Activated T-helper 17 cell treated with anti-CD3 and anti-CD28 coated beads, Interleukin-2, amount 50 U/mL, for 72 hours (primary cell): ENCODE measurements around the gene ZKSCAN8. TPM values are rescaled to one million over a fixed set of nuclear protein-coding genes. Genes with fewer than 3 reads are reported as not detected.

ENCODE experiments used
- ATAC-seq: fragments of 150-1000 bp; cut with Tn5 transposase; replicated peaks from 2 replicates; pipeline ENCODE4 v1.10.0; 2021; ENCODE audit warnings: mild to moderate bottlenecking, moderate library complexity
- H3K27ac Mint-ChIP-seq: one replicate; pipeline ENCODE4 v1.8.0; 2022; ENCODE audit warnings: mixed read lengths
- H3K27me3 Mint-ChIP-seq: one replicate; pipeline ENCODE4 v1.8.0; 2022; ENCODE audit warnings: mixed read lengths
- H3K36me3 Mint-ChIP-seq: one replicate; pipeline ENCODE4 v1.8.0; 2022; ENCODE audit warnings: low read depth, mild to moderate bottlenecking, mixed read lengths
- H3K4me1 Mint-ChIP-seq: one replicate; pipeline ENCODE4 v1.8.0; 2022; ENCODE audit warnings: mixed read lengths
- H3K4me3 Mint-ChIP-seq: one replicate; pipeline ENCODE4 v1.8.0; 2022; ENCODE audit warnings: mild to moderate bottlenecking, mixed read lengths
- H3K9me3 Mint-ChIP-seq: one replicate; pipeline ENCODE4 v1.8.0; 2022; ENCODE audit warnings: mixed read lengths
- total RNA-seq, 2 donors: library from RNA; stranded (reverse); gene quantifications; one replicate each; pipeline ENCODE4 v1.2.3, GENCODE V29; 2022

Gene ZKSCAN8
- total RNA-seq, 2 donors from 2014 or later: 16.5 to 42.7 TPM

- Mint-ChIP-seq H3K27me3 (no peaks in the 10 kb centered on the region), H3K4me1 (peaks cover 4% of the 10 kb centered on the region), H3K4me3 (no peak overlapping the region), H3K27ac (no peak overlapping the region), H3K36me3 (peaks cover 49% of the 10 kb centered on the region), H3K9me3 (peaks cover 11% of the 10 kb centered on the region)
- ATAC-seq: no peak
Measured at GRCh38 chr6:28159029-28159607, 17.4 kb downstream of the ZKSCAN8 start.

- ATAC-seq: no peak
- H3K36me3 Mint-ChIP-seq: peaks cover 38% of the 10 kb centered on the region
- H3K27me3 Mint-ChIP-seq: no peaks in the 10 kb centered on the region
- peaks cover 11% of the 10 kb centered on the region for H3K9me3 Mint-ChIP-seq
- no peak overlapping the region for H3K4me3 Mint-ChIP-seq
- no peak overlapping the region for H3K27ac Mint-ChIP-seq
- H3K4me1 Mint-ChIP-seq: peaks cover 4% of the 10 kb centered on the region
Measured at GRCh38 chr6:28160233-28160632, 18.6 kb downstream of the ZKSCAN8 start.

GRCh38 chr6:28161410-28162079 is 19.9 kb downstream of the ZKSCAN8 start:
- peak overlapping the region; percentile 49 for H3K27ac Mint-ChIP-seq
- H3K4me3 Mint-ChIP-seq: peak overlapping the region; percentile 70
- peak; percentile 99 for ATAC-seq
- peaks cover 4% of the 10 kb centered on the region for H3K4me1 Mint-ChIP-seq
- H3K36me3 Mint-ChIP-seq: peaks cover 25% of the 10 kb centered on the region
- H3K9me3 Mint-ChIP-seq: peaks cover 11% of the 10 kb centered on the region
- peaks cover 3% of the 10 kb centered on the region for H3K27me3 Mint-ChIP-seq

GRCh38 chr6:28165563-28165962 is 23.9 kb downstream of the ZKSCAN8 start:
- no peak for ATAC-seq
- Mint-ChIP-seq H3K27ac (no peak overlapping the region), H3K27me3 (peaks cover 7% of the 10 kb centered on the region), H3K4me1 (peaks cover 4% of the 10 kb centered on the region), H3K36me3 (no peaks in the 10 kb centered on the region), H3K4me3 (no peak overlapping the region), H3K9me3 (peaks cover 4% of the 10 kb centered on the region)

- Mint-ChIP-seq H3K4me1 (no peaks in the 10 kb centered on the region), H3K4me3 (no peak overlapping the region), H3K27me3 (peaks cover 7% of the 10 kb centered on the region), H3K27ac (no peak overlapping the region), H3K36me3 (no peaks in the 10 kb centered on the region), H3K9me3 (no peaks in the 10 kb centered on the region)
- no peak for ATAC-seq
Measured at GRCh38 chr6:28167068-28167467, 25.4 kb downstream of the ZKSCAN8 start.

- H3K9me3 Mint-ChIP-seq: no peaks in the 10 kb centered on the region
Measured at GRCh38 chr6:28167926-28168325, 26.2 kb downstream of the ZKSCAN8 start.

GRCh38 chr6:28171271-28171670 is 29.6 kb downstream of the ZKSCAN8 start:
- H3K27me3 Mint-ChIP-seq: peaks cover 20% of the 10 kb centered on the region

More at GRCh38 chr6:28167926-28168325, 26.2 kb downstream of the ZKSCAN8 start:
- Mint-ChIP-seq H3K4me3 (no peak overlapping the region), H3K4me1 (no peaks in the 10 kb centered on the region), H3K36me3 (no peaks in the 10 kb centered on the region), H3K27me3 (peaks cover 7% of the 10 kb centered on the region), H3K27ac (no peak overlapping the region)
- ATAC-seq: no peak

GRCh38 chr6:28172006-28172405 is 30.3 kb downstream of the ZKSCAN8 start:
- Mint-ChIP-seq H3K27ac (no peak overlapping the region), H3K4me3 (no peak overlapping the region), H3K27me3 (peaks cover 20% of the 10 kb centered on the region), H3K36me3 (no peaks in the 10 kb centered on the region), H3K9me3 (no peaks in the 10 kb centered on the region), H3K4me1 (no peaks in the 10 kb centered on the region)
- no peak for ATAC-seq

More at GRCh38 chr6:28171271-28171670, 29.6 kb downstream of the ZKSCAN8 start:
- Mint-ChIP-seq H3K36me3 (no peaks in the 10 kb centered on the region), H3K4me1 (no peaks in the 10 kb centered on the region), H3K27ac (no peak overlapping the region), H3K9me3 (no peaks in the 10 kb centered on the region), H3K4me3 (no peak overlapping the region)
- ATAC-seq: no peak

- Mint-ChIP-seq H3K27ac (no peak overlapping the region), H3K36me3 (no peaks in the 10 kb centered on the region), H3K9me3 (peaks cover 2% of the 10 kb centered on the region), H3K4me1 (no peaks in the 10 kb centered on the region), H3K27me3 (peaks cover 41% of the 10 kb centered on the region), H3K4me3 (no peak overlapping the region)
- no peak for ATAC-seq
Measured at GRCh38 chr6:28176373-28176772, 34.7 kb downstream of the ZKSCAN8 start.

- H3K9me3 Mint-ChIP-seq: peaks cover 8% of the 10 kb centered on the region
- no peaks in the 10 kb centered on the region for H3K36me3 Mint-ChIP-seq
- no peak for ATAC-seq
- peaks cover 33% of the 10 kb centered on the region for H3K27me3 Mint-ChIP-seq
- H3K4me1 Mint-ChIP-seq: no peaks in the 10 kb centered on the region
- H3K4me3 Mint-ChIP-seq: no peak overlapping the region
- H3K27ac Mint-ChIP-seq: no peak overlapping the region
Measured at GRCh38 chr6:28182255-28182654, 40.6 kb downstream of the ZKSCAN8 start.

- Mint-ChIP-seq H3K4me1 (no peaks in the 10 kb centered on the region), H3K36me3 (no peaks in the 10 kb centered on the region), H3K27ac (no peak overlapping the region), H3K27me3 (peaks cover 16% of the 10 kb centered on the region), H3K9me3 (peaks cover 24% of the 10 kb centered on the region), H3K4me3 (no peak overlapping the region)
- no peak for ATAC-seq
Measured at GRCh38 chr6:28188111-28188979, 46.7 kb downstream of the ZKSCAN8 start.

- H3K27ac Mint-ChIP-seq: no peak overlapping the region
- ATAC-seq: no peak
- no peaks in the 10 kb centered on the region for H3K4me1 Mint-ChIP-seq
- H3K9me3 Mint-ChIP-seq: peaks cover 16% of the 10 kb centered on the region
- no peaks in the 10 kb centered on the region for H3K36me3 Mint-ChIP-seq
- no peak overlapping the region for H3K4me3 Mint-ChIP-seq
- peaks cover 37% of the 10 kb centered on the region for H3K27me3 Mint-ChIP-seq
Measured at GRCh38 chr6:28200020-28200419, 58.3 kb downstream of the ZKSCAN8 start.

GRCh38 chr6:28203201-28203600 is 61.5 kb downstream of the ZKSCAN8 start:
- Mint-ChIP-seq H3K27me3 (peaks cover 49% of the 10 kb centered on the region), H3K36me3 (peaks cover 6% of the 10 kb centered on the region), H3K4me1 (peaks cover 5% of the 10 kb centered on the region), H3K27ac (no peak overlapping the region), H3K9me3 (peaks cover 7% of the 10 kb centered on the region), H3K4me3 (no peak overlapping the region)
- no peak for ATAC-seq

GRCh38 chr6:28205879-28206278 is 64.2 kb downstream of the ZKSCAN8 start:
- H3K36me3 Mint-ChIP-seq: peaks cover 6% of the 10 kb centered on the region
- no peak overlapping the region for H3K4me3 Mint-ChIP-seq
- peaks cover 51% of the 10 kb centered on the region for H3K27me3 Mint-ChIP-seq
- no peak overlapping the region for H3K27ac Mint-ChIP-seq
- peaks cover 5% of the 10 kb centered on the region for H3K4me1 Mint-ChIP-seq
- no peak for ATAC-seq
- no peaks in the 10 kb centered on the region for H3K9me3 Mint-ChIP-seq
